ENCODE data around the gene TXNDC11.

DNA sequence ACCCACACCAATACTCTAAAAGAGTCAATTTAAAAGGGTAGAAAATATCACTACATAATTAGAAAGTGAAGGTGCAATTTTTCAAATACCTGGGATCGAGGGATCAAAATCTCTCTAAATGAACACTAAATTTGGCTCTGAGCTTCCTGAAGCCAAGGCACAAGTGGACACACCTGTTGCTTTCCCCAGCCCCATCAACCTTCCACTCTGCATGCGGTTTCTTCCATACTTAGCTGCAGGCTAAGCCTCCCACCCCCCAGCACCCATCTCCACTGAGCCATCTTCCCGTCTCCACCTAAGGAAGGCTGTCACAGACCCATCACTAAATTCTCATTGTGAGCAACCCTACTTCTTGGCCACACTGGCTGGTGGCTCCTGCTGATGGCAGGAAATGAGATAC is 30.5 kb downstream of the TXNDC11 start:
- TF ChIP-seq, protein P1, sequence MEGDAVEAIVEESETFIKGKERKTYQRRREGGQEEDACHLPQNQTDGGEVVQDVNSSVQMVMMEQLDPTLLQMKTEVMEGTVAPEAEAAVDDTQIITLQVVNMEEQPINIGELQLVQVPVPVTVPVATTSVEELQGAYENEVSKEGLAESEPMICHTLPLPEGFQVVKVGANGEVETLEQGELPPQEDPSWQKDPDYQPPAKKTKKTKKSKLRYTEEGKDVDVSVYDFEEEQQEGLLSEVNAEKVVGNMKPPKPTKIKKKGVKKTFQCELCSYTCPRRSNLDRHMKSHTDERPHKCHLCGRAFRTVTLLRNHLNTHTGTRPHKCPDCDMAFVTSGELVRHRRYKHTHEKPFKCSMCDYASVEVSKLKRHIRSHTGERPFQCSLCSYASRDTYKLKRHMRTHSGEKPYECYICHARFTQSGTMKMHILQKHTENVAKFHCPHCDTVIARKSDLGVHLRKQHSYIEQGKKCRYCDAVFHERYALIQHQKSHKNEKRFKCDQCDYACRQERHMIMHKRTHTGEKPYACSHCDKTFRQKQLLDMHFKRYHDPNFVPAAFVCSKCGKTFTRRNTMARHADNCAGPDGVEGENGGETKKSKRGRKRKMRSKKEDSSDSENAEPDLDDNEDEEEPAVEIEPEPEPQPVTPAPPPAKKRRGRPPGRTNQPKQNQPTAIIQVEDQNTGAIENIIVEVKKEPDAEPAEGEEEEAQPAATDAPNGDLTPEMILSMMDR (IDR thresholded peaks at IDR 0.05), result no peak
- no peak for TF ChIP-seq SMC3 (IDR thresholded peaks at IDR 0.05)
- TF ChIP-seq CHD4 (IDR thresholded peaks at IDR 0.05; ENCODE audit: borderline replicate concordance), result no peak
- TF ChIP-seq, protein P2, sequence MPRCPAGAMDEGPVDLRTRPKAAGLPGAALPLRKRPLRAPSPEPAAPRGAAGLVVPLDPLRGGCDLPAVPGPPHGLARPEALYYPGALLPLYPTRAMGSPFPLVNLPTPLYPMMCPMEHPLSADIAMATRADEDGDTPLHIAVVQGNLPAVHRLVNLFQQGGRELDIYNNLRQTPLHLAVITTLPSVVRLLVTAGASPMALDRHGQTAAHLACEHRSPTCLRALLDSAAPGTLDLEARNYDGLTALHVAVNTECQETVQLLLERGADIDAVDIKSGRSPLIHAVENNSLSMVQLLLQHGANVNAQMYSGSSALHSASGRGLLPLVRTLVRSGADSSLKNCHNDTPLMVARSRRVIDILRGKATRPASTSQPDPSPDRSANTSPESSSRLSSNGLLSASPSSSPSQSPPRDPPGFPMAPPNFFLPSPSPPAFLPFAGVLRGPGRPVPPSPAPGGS (IDR thresholded peaks at IDR 0.05), result no peak
- no peak for TF ChIP-seq MAFK (IDR thresholded peaks at IDR 0.05; ENCODE audit: partially characterized antibody)
- TF ChIP-seq MYC (IDR thresholded peaks at IDR 0.05; ENCODE audit: borderline replicate concordance, low read length), result no peak
- no peak for TF ChIP-seq POLR2A (IDR thresholded peaks at IDR 0.05; ENCODE audit: low read length)

All from A549 (cell line).